GM12872 (cell line): Measurements from ENCODE around the gene NEBL.

ENCODE experiments used
- TF ChIP-seq, protein P1 (sequence below): IDR thresholded peaks from 3 replicates; pipeline ENCODE4 v1.5.1; 2011; ENCODE audit warnings: low read depth, mild to moderate bottlenecking, low read length, moderate library complexity; ENCODE audit not compliant: insufficient read depth

NEBL gene

DNA sequence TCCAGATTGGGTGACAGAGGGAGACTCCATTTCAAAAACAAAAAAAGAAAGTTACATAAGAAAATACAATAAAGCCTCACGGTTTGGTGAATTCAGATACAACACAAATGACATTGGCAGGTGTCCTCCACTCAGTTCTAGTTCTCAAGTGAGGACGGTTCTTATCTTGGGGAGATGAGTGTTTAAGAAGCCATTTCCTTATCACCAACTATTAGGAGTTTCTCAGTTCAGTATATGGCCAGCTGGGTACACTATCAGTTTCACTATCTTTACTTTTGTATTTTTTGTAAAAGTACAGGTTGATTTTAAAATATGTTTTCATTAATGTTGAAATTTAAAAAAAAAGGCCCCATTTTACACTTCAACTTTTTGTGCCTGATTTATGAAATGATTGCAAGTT, 36.6 kb upstream of the NEBL start:
- TF ChIP-seq, protein P1, sequence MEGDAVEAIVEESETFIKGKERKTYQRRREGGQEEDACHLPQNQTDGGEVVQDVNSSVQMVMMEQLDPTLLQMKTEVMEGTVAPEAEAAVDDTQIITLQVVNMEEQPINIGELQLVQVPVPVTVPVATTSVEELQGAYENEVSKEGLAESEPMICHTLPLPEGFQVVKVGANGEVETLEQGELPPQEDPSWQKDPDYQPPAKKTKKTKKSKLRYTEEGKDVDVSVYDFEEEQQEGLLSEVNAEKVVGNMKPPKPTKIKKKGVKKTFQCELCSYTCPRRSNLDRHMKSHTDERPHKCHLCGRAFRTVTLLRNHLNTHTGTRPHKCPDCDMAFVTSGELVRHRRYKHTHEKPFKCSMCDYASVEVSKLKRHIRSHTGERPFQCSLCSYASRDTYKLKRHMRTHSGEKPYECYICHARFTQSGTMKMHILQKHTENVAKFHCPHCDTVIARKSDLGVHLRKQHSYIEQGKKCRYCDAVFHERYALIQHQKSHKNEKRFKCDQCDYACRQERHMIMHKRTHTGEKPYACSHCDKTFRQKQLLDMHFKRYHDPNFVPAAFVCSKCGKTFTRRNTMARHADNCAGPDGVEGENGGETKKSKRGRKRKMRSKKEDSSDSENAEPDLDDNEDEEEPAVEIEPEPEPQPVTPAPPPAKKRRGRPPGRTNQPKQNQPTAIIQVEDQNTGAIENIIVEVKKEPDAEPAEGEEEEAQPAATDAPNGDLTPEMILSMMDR, result no peak

- TF ChIP-seq, protein P1, result no peak
These were observed 35.6 kb upstream of the NEBL start for GRCh38 chr10:20932606-20933126.

DNA sequence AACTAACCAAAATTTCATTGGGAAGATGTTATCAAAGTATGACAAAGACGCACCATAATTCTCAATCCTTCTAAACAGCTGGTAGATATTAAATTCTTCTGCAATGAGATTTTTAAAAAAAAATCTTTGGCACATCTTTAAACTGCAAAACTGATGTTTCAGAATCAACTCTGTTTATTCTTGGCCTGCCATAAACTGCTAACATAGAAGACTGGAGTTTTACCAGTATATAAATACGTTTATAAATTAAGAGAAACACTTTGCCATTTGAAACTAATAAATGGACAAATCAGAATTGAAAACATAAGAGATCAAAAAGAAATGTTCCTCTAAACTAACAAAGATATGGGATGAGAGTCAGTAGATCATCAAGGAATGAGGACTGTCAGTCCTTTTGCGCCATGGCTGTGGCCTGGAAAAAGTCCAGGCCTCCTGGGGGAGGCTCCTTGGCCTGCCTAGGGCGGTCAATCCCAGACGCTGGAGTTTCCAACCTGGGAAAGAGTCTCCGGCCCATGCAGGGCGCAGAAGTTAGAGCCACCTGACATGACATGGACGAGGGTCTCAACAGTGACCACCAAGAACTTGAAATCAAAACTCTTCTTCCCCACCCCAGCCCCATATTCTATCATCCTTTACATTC, 34.2 kb upstream of the NEBL start:
- TF ChIP-seq, protein P1, result no peak

- TF ChIP-seq, protein P1, result no peak
These were observed 30.3 kb upstream of the NEBL start for GRCh38 chr10:20927456-20927855.

GRCh38 chr10:20922451-20922850, 25.3 kb upstream of the NEBL start:
- TF ChIP-seq, protein P1, result no peak

DNA sequence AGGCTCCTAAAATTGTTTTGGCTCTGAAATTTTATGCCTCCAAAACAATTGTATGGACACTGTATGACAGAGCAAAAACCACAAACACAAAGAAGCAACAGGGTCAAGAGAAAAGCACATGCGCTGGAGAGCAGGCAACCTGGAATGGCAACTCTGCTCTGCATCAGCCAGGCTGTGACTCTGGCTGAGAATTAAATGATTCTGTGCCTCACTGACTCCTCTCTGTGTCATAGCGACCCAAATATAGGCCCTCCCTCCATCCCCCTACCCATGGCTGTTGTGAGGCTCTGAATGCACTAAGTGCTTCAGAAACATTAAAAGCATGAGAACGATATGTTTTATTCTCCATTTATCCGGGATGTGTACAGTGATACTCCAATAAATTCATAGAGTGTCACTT, 24.9 kb upstream of the NEBL start:
- TF ChIP-seq, protein P1, result no peak

- TF ChIP-seq, protein P1, result no peak
These were observed 22.9 kb upstream of the NEBL start for GRCh38 chr10:20920061-20920460.
